Stomach (tissue), 9 donors: ENCODE data around the gene CEP70. TPM values are rescaled to one million over a fixed set of nuclear protein-coding genes. Genes with fewer than 3 reads are reported as not detected.
A peak's percentile ranks its signal among the peaks of the same experiment; 100 is the strongest.
"Not testable (repeated sequence)": the region's sequence is repeated elsewhere in the genome, so short reads cannot be mapped to it uniquely, and the experiment has no call there.

Experiments
- DNase-seq, 2 donors: peaks; one replicate each; pipeline versions ENCODE4 v3.0.0 to v3.0.0-alpha.2; 2013 to 2019
- H3K27ac ChIP-seq, 5 donors: fragments of 200-600 bp in 4 of 5; sonication (generic) in 4 of 5; one replicate each; pipeline ENCODE4 v1.5.1; 2013 to 2019; ENCODE audit warnings: mild to moderate bottlenecking in 1 of 5, moderate library complexity in 1 of 5
- H3K27me3 ChIP-seq, 3 donors: fragments of 200-600 bp; sonication (generic); one replicate each; pipeline ENCODE4 v1.5.1; 2017 to 2019; ENCODE audit warnings: mixed run types in 1 of 3
- H3K36me3 ChIP-seq, 4 donors: fragments of 200-600 bp; sonication (generic); 1 replicate in 3 of 4; 2 replicates in 1 of 4; pipeline ENCODE4 v1.5.1; 2016 to 2019
- H3K4me1 ChIP-seq, 4 donors: fragments of 200-600 bp; sonication (generic); one replicate each; pipeline ENCODE4 v1.5.1; 2016 to 2019
- H3K4me3 ChIP-seq, 4 donors: fragments of 200-600 bp; sonication (generic) in 3 of 4; one replicate each; pipeline ENCODE4 v1.5.1; 2016 to 2019; ENCODE audit warnings: mild to moderate bottlenecking in 1 of 4
- H3K9me3 ChIP-seq, 4 donors: fragments of 200-600 bp; sonication (generic); one replicate each; pipeline ENCODE4 v1.5.1; 2016 to 2019
- CTCF ChIP-seq, 7 experiments: fragments of 450-650 bp in 4 of 7; fragments of 200-600 bp in 3 of 7; sonication (generic) in 3 of 7; IDR thresholded peaks; one replicate each; pipeline ENCODE4 v1.5.1; 2016 to 2019; ENCODE audit warnings: antibody characterized with exemption in 7 of 7, control low read depth in 2 of 7, mild to moderate bottlenecking in 1 of 7
- EP300 ChIP-seq: sonication (generic); formaldehyde crosslinking; IDR thresholded peaks from one replicate; pipeline ENCODE4 v1.6.1; 2017; ENCODE audit warnings: antibody characterized with exemption
- POLR2A ChIP-seq, 4 donors: fragments of 450-650 bp; IDR thresholded peaks; one replicate each; pipeline ENCODE4 v1.6.1; 2016; ENCODE audit warnings: antibody characterized with exemption in 4 of 4, control low read depth in 2 of 4, mild to moderate bottlenecking in 1 of 4, moderate library complexity in 1 of 4
- POLR2AphosphoS5 ChIP-seq, 3 donors: sonication (generic); formaldehyde crosslinking; IDR thresholded peaks; one replicate each; pipeline ENCODE4 v1.6.1; 2016; ENCODE audit warnings: antibody characterized with exemption in 3 of 3
- WGBS, 5 donors: extraction: QIAGEN DNeasy Blood & Tissue Kit in 3 of 5; methylation state at CpG; one replicate each; pipeline versions ENCODE4 v1.1.5 to v1.1.7; 2013 to 2018; 5-methylcytosine and 5-hydroxymethylcytosine counted together
- intact Hi-C: fragments of 100-400 bp; cut with DNase I; formaldehyde crosslinking; loops from one replicate; pipeline ENCODE4 v1.15.1; 2023; ENCODE audit warnings: low total_unique reads
- polyA plus RNA-seq, 3 donors: library from polyadenylated mRNA; stranded (reverse); fragments of 200-250 nt; gene quantifications; one replicate each; pipeline ENCODE4 v1.2.3, GENCODE V29; 2013
- total RNA-seq, 5 donors: library from RNA; depleted of rRNA; stranded (reverse); fragments of >200 nt; gene quantifications; one replicate each; pipeline versions ENCODE4 v1.1.0 to v1.2.3, GENCODE V29; 2014 to 2016
- donor health status: healthy with polysubstance abuse.
- donor health status: Bipolar disorder and iron deficiency.
- donor health status: healthy.

CEP70 gene
- total and polyA plus RNA-seq, 8 donors: 10.5 to 58.3 (median 17.2) TPM

DNA sequence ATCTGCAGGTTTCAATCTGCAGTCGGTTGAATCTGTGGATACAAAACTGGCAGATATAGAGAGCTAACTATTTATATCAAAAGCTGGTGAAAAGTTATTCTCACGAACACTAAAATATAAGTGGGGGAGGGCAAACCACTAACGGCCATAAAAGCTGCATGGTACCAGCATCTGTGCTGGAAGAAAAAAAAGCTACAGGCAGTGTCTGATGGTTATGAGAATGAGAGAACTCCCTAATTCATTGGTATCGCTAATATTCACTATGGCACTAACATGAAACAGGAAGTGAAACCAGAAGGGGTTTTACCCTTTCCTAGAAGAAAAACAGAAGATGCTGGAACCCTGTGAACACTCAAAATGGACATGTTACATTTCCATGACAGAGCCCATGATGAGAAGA, 15.9 kb downstream of the CEP70 start:
- TF ChIP-seq EP300: no peak
- no peak for TF ChIP-seq POLR2AphosphoS5 (IDR thresholded peaks at IDR 0.05)
- TF ChIP-seq POLR2A (IDR thresholded peaks at IDR 0.05): no peak
- no peak for TF ChIP-seq CTCF (IDR thresholded peaks at IDR 0.05)
- H3K9me3 ChIP-seq: peaks cover 0 to 14% (median 3%) of the 10 kb centered on the region in 4 donors
- no peaks in the 10 kb centered on the region for H3K4me1 ChIP-seq
- intact Hi-C loops: no loop called here
- H3K27me3 ChIP-seq: no peaks in the 10 kb centered on the region
- H3K27ac ChIP-seq: no peak overlapping the region
- WGBS, 5 donors: 73 to 83% (median 79%) methylated on average over 4 of the region's 4 CpGs
- DNase-seq: peak in 1 of 2 donors; percentile 20
- peaks cover 6 to 21% (median 13%) of the 10 kb centered on the region in 4 donors for H3K36me3 ChIP-seq
- H3K4me3 ChIP-seq: no peak overlapping the region

- TF ChIP-seq EP300 (no peak), CTCF (IDR thresholded peaks at IDR 0.05) (no peak), POLR2AphosphoS5 (IDR thresholded peaks at IDR 0.05) (no peak), POLR2A (IDR thresholded peaks at IDR 0.05) (no peak)
- Histone ChIP-seq H3K9me3 (peaks cover 0 to 14% (median 3%) of the 10 kb centered on the region in 4 donors), H3K4me3 (no peak overlapping the region), H3K4me1 (no peaks in the 10 kb centered on the region), H3K27me3 (no peaks in the 10 kb centered on the region), H3K27ac (no peak overlapping the region), H3K36me3 (peaks cover 6 to 50% (median 31%) of the 10 kb centered on the region in 4 donors)
- no peak for DNase-seq
- WGBS, 5 donors: 92 to 100% (median 98%) methylated on average over 1 of the region's 1 CpG
- intact Hi-C loops: no loop called here
These were observed 20.9 kb downstream of the CEP70 start for GRCh38 chr3:138573138-138573537.

- H3K27me3 ChIP-seq, H3K4me1 ChIP-seq, H3K27ac ChIP-seq, H3K4me3 ChIP-seq, intact Hi-C loops, DNase-seq: not testable (repeated sequence)
- Histone ChIP-seq H3K9me3 (peaks cover 0 to 14% (median 3%) of the 10 kb centered on the region in 4 donors), H3K36me3 (peaks cover 6 to 57% (median 31%) of the 10 kb centered on the region in 4 donors)
- WGBS, 5 donors: 93 to 96% (median 94%) methylated on average over 8 of the region's 8 CpGs
These were observed 24.4 kb downstream of the CEP70 start for GRCh38 chr3:138569624-138570023.

DNA sequence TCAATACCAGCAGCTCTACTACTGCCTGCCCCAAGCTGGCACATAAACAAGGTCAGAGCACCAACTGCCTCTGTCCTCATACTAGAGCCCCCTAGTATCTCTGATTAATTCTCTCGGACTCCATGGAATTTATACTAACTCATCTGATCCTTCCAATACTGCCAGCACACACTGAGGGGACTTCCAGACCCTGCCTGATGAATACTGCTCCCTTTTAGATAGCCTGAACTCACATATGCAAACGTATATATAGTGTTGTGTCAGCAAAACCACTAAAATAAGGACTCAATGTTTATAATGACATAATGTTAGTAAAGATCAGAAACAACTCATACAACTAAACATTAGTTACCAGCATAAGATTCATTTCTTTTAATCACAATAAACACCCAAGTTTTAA, 25.0 kb downstream of the CEP70 start:
- DNase-seq: no peak
- intact Hi-C loops: no loop called here
- Histone ChIP-seq H3K4me3 (no peak overlapping the region), H3K9me3 (peaks cover 0 to 9% (median 2%) of the 10 kb centered on the region in 4 donors), H3K27me3 (no peaks in the 10 kb centered on the region), H3K27ac (no peak overlapping the region), H3K36me3 (peaks cover 5 to 52% (median 27%) of the 10 kb centered on the region in 4 donors), H3K4me1 (no peaks in the 10 kb centered on the region)
- TF ChIP-seq EP300 (no peak), CTCF (IDR thresholded peaks at IDR 0.05) (no peak), POLR2AphosphoS5 (IDR thresholded peaks at IDR 0.05) (no peak), POLR2A (IDR thresholded peaks at IDR 0.05) (no peak)
- WGBS, 5 donors: 77 to 86% (median 79%) methylated on average over 2 of the region's 2 CpGs

DNA sequence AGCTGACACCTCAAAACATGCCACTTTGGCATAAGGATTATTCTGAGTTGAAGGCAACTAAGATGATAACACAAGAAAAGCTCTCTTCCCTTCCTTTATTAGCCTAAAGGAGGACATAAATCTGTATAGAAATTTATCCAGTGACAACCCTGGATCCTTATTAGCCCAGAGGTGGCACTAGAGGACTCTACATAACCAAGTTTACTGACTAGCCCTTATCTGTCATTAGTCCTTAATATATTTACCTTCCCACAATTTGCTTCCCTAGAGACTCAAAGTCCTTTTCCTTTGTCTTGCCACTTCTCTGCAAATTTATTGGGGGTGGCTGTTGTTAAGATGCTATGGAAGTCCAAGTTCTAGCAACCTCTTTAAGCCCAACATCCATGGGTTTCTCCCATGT, 26.7 kb downstream of the CEP70 start:
- no peaks in the 10 kb centered on the region for H3K9me3 ChIP-seq
- TF ChIP-seq EP300: no peak
- TF ChIP-seq CTCF (IDR thresholded peaks at IDR 0.05): peak in 1 of 7 experiments; percentile 10
- peak in 1 of 2 donors; percentile 26 for DNase-seq

GRCh38 chr3:138566293-138566692, 27.8 kb downstream of the CEP70 start:
- DNase-seq, intact Hi-C loops, H3K27ac ChIP-seq, H3K27me3 ChIP-seq, H3K4me3 ChIP-seq, H3K4me1 ChIP-seq, H3K9me3 ChIP-seq: not testable (repeated sequence)
- H3K36me3 ChIP-seq: peaks cover 0 to 39% (median 14%) of the 10 kb centered on the region in 4 donors
- 58 to 94% (median 81%) methylated on average over 2 of the region's 2 CpGs for WGBS, 5 donors

More for the DNA sequence above, 26.7 kb downstream of the CEP70 start:
- Histone ChIP-seq H3K4me1 (no peaks in the 10 kb centered on the region), H3K4me3 (no peak overlapping the region), H3K27ac (no peak overlapping the region), H3K36me3 (peaks cover 0 to 41% (median 17%) of the 10 kb centered on the region in 4 donors), H3K27me3 (no peaks in the 10 kb centered on the region)
- intact Hi-C loops: no loop called here

DNA sequence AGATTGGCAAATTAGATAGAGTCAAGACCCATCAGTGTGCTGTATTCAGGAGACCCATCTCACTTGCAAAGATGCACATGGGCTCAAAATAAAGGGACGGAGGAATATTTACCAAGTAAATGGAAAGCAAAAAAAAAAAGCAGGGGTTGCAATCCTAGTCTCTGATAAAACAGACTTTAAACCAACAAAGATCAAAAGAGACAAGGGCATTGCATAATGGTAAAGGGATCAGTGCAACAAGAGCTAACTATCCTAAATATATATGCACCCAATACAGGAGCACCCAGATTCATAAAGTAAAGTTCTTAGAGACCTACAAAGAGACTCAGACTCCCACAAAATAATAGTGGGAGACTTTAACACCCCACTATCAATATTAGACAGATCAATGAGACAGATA, 31.2 kb downstream of the CEP70 start:
- peaks cover 0 to 43% (median 27%) of the 10 kb centered on the region in 4 donors for H3K36me3 ChIP-seq
- H3K27ac ChIP-seq, H3K27me3 ChIP-seq, intact Hi-C loops, H3K4me3 ChIP-seq, DNase-seq, H3K4me1 ChIP-seq: not testable (repeated sequence)
- WGBS, 5 donors: 70 to 89% (median 80%) methylated on average over 1 of the region's 1 CpG
- peaks cover 0 to 31% (median 23%) of the 10 kb centered on the region in 4 donors for H3K9me3 ChIP-seq
